H9 (cell line): Measurements from ENCODE around the gene C19orf47. TPM values are rescaled to one million over a fixed set of nuclear protein-coding genes. Genes with fewer than 3 reads are reported as not detected.

Experiments used
- DNase-seq: peaks from one replicate; pipeline ENCODE4 v3.0.0-alpha.2; 2017
- H2AFZ ChIP-seq: one replicate; pipeline ENCODE4 v1.6.1; 2013; ENCODE audit warnings: mild to moderate bottlenecking, low read length, control low read depth, moderate library complexity
- H2AK5ac ChIP-seq: 2 replicates; pipeline ENCODE4 v1.6.1; 2013; ENCODE audit warnings: low read length, control low read depth, mixed read lengths; ENCODE audit not compliant: insufficient read length
- H2BK120ac ChIP-seq: one replicate; pipeline ENCODE4 v1.6.1; 2013; ENCODE audit warnings: low read depth, mild to moderate bottlenecking, low read length, control low read depth, inconsistent platforms; ENCODE audit not compliant: poor library complexity, severe bottlenecking
- H2BK12ac ChIP-seq: 2 replicates; pipeline ENCODE4 v1.6.1; 2013; ENCODE audit warnings: low read length, control low read depth, mixed read lengths, low read depth; ENCODE audit not compliant: insufficient read length
- H2BK15ac ChIP-seq: 2 replicates; pipeline ENCODE4 v1.6.1; 2013; ENCODE audit warnings: low read depth, low read length, control low read depth
- H2BK20ac ChIP-seq: one replicate; pipeline ENCODE4 v1.6.1; 2013; ENCODE audit warnings: low read depth, mild to moderate bottlenecking, low read length, control low read depth, inconsistent platforms; ENCODE audit not compliant: poor library complexity, severe bottlenecking
- H2BK5ac ChIP-seq: 2 replicates; pipeline ENCODE4 v1.6.1; 2013; ENCODE audit warnings: low read length, control low read depth, mixed read lengths; ENCODE audit not compliant: insufficient read length
- H3K14ac ChIP-seq: 2 replicates; pipeline ENCODE4 v1.6.1; 2013; ENCODE audit warnings: low read length, control low read depth; ENCODE audit not compliant: insufficient read depth
- H3K18ac ChIP-seq: 2 replicates; pipeline ENCODE4 v1.6.1; 2013; ENCODE audit warnings: low read depth, mild to moderate bottlenecking, mixed read lengths, low read length, control low read depth; ENCODE audit not compliant: insufficient read length
- H3K23ac ChIP-seq: 2 replicates; pipeline ENCODE4 v1.6.1; 2013; ENCODE audit warnings: low read length, control low read depth, mixed read lengths, low read depth; ENCODE audit not compliant: insufficient read length
- H3K23me2 ChIP-seq: 2 replicates; pipeline ENCODE4 v1.6.1; 2013; ENCODE audit warnings: low read depth, mild to moderate bottlenecking, mixed read lengths, low read length, control low read depth; ENCODE audit not compliant: insufficient read length, poor library complexity, severe bottlenecking
- H3K27ac ChIP-seq: 2 replicates; pipeline ENCODE4 v1.5.1; 2013; ENCODE audit warnings: low read length, control low read depth, mixed read lengths, low read depth; ENCODE audit not compliant: insufficient read length
- H3K27me3 ChIP-seq: 2 replicates; pipeline ENCODE4 v1.6.1; 2013; ENCODE audit warnings: low read length, control low read depth, inconsistent platforms; ENCODE audit not compliant: insufficient read depth
- H3K4ac ChIP-seq: 2 replicates; pipeline ENCODE4 v1.6.1; 2013; ENCODE audit warnings: low read depth, mild to moderate bottlenecking, control low read depth, inconsistent platforms, low read length, moderate library complexity
- H3K4me1 ChIP-seq: 2 replicates; pipeline ENCODE4 v1.6.1; 2013; ENCODE audit warnings: low read length, control low read depth, inconsistent platforms; ENCODE audit not compliant: insufficient read depth
- H3K4me2 ChIP-seq: 2 replicates; pipeline ENCODE4 v1.6.1; 2013; ENCODE audit warnings: low read length, control low read depth, mixed read lengths; ENCODE audit not compliant: insufficient read length, insufficient read depth
- H3K56ac ChIP-seq: 2 replicates; pipeline ENCODE4 v1.6.1; 2013; ENCODE audit warnings: low read depth, mild to moderate bottlenecking, mixed read lengths, low read length, control low read depth; ENCODE audit not compliant: insufficient read length
- H3K79me1 ChIP-seq: 2 replicates; pipeline ENCODE4 v1.6.1; 2013; ENCODE audit warnings: low read depth, mild to moderate bottlenecking, moderate library complexity, low read length, control low read depth, inconsistent platforms; ENCODE audit not compliant: insufficient read depth, poor library complexity, severe bottlenecking
- H3K79me2 ChIP-seq: 2 replicates; pipeline ENCODE4 v1.6.1; 2013; ENCODE audit warnings: low read length, control low read depth, inconsistent platforms; ENCODE audit not compliant: insufficient read depth
- H3K9ac ChIP-seq: 2 replicates; pipeline ENCODE4 v1.6.1; 2013; ENCODE audit warnings: low read length, control low read depth, mixed read lengths; ENCODE audit not compliant: insufficient read length; ENCODE audit errors: extremely low read depth
- H3K9me3 ChIP-seq: one replicate; pipeline ENCODE4 v1.6.1; 2013; ENCODE audit warnings: low read depth, low read length, inconsistent platforms; ENCODE audit not compliant: control insufficient read depth
- H3T11ph ChIP-seq: one replicate; pipeline ENCODE4 v1.6.1; 2013; ENCODE audit warnings: mild to moderate bottlenecking, low read length, control low read depth, inconsistent platforms
- H4K20me1 ChIP-seq: one replicate; pipeline ENCODE4 v1.6.1; 2013; ENCODE audit not compliant: control insufficient read depth, insufficient read length, insufficient read depth
- H4K5ac ChIP-seq: 2 replicates; pipeline ENCODE4 v1.6.1; 2013; ENCODE audit warnings: low read depth, mild to moderate bottlenecking, mixed read lengths, low read length, control low read depth; ENCODE audit not compliant: insufficient read length
- H4K8ac ChIP-seq: replicated peaks from 2 replicates; pipeline ENCODE4 v1.6.1; 2013; ENCODE audit warnings: low read length, control low read depth, mixed read lengths, low read depth; ENCODE audit not compliant: insufficient read length
- H4K91ac ChIP-seq: 2 replicates; pipeline ENCODE4 v1.6.1; 2013; ENCODE audit warnings: low read depth, mild to moderate bottlenecking, moderate library complexity, mixed read lengths, low read length, control low read depth; ENCODE audit not compliant: insufficient read length
- H3K27ac Mint-ChIP-seq, 3 experiments: 2 replicates in 2 of 3; 3 replicates in 1 of 3; pipeline ENCODE4 v1.8.0; 2020 to 2021; ENCODE audit warnings: mixed read lengths in 3 of 3, mild to moderate bottlenecking in 1 of 3, moderate library complexity in 1 of 3
- H3K27me3 Mint-ChIP-seq: 2 replicates; pipeline ENCODE4 v1.8.0; 2021; ENCODE audit warnings: low read depth, mild to moderate bottlenecking, moderate library complexity, mixed read lengths
- H3K36me3 Mint-ChIP-seq, 3 experiments: 2 replicates in 2 of 3; 3 replicates in 1 of 3; pipeline ENCODE4 v1.8.0; 2020 to 2021; ENCODE audit warnings: low read depth in 3 of 3, mixed read lengths in 3 of 3; ENCODE audit not compliant: insufficient read depth in 1 of 3
- H3K4me1 Mint-ChIP-seq, 2 experiments: 2 replicates each; pipeline ENCODE4 v1.8.0; 2020; ENCODE audit warnings: mixed read lengths in 2 of 2
- H3K4me3 Mint-ChIP-seq, 2 experiments: 2 replicates in 1 of 2; 3 replicates in 1 of 2; pipeline ENCODE4 v1.8.0; 2020 to 2021; ENCODE audit warnings: mild to moderate bottlenecking in 2 of 2, mixed read lengths in 2 of 2, moderate library complexity in 1 of 2
- H3K9me3 Mint-ChIP-seq, 2 experiments: 2 replicates in 1 of 2; 3 replicates in 1 of 2; pipeline ENCODE4 v1.8.0; 2020; ENCODE audit warnings: mild to moderate bottlenecking in 2 of 2, mixed read lengths in 2 of 2, moderate library complexity in 1 of 2
- WGBS: extraction: QIAGEN DNeasy Blood & Tissue Kit; methylation state at CpG from one replicate; pipeline ENCODE4 v1.1.7; 2013; ENCODE audit warnings: missing lambda C conversion rate, low lambda C conversion rate, mixed read lengths; ENCODE audit not compliant: insufficient read length; ENCODE audit errors: extremely low coverage; 5-methylcytosine and 5-hydroxymethylcytosine counted together
- total RNA-seq: library from RNA; stranded (reverse); gene quantifications from 2 replicates; pipeline ENCODE4 v1.2.1, GENCODE V29; 2021
- TF ChIP-seq, protein P1 (sequence below): fragments of 200-600 bp; sonication (generic); conservative IDR thresholded peaks from 3 replicates; pipeline ENCODE4 v1.8.0; 2021; ENCODE audit warnings: antibody characterized with exemption, mild to moderate bottlenecking

Gene C19orf47
- total RNA-seq, 1 experiment from 2014 or later: 19.4 TPM

DNA sequence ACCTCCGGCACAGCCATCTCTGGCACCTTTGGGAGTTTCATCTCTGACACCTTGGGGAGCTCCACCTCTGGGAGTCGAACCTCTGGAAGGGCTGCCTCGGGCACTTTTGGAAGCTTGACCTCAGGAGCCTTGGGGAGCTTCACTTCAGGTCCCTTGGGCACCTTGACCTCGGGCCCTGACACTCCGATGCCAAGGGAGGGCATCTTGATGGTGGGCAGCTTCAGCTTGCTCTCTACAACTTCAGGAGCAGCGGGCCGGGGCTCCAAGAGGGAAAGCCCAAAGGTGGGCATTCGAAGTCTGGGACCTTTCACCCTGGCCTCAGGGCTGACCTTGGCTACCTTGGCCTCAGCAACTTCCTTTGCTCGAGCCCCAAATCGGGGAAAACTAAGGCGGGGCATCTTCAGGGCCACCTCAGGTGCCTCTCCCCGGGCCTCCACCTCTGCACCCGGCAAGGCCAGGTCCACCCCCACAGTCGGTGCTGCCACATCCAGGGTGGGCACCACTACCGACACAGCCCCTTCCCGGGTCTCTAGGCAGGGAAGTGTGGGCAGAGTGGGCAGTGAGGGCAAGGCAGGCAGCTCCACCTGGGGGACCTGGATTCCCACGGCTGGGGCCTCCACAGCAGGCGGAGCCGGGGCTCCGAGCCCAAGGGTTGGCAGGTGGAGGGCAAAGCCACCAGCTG, 48.8 kb upstream of the C19orf47 start:
- no peak overlapping the region for H3K4me3 Mint-ChIP-seq
- Histone ChIP-seq H3K27ac (no peak overlapping the region), H3K9ac (no peak overlapping the region), H3K4me2 (no peak overlapping the region), H3K23ac (no peak overlapping the region), H3K23me2 (peaks cover 7% of the 10 kb centered on the region), H2BK15ac (no peak overlapping the region), H2BK120ac (no peak overlapping the region), H2BK5ac (no peak overlapping the region), H3K18ac (no peak overlapping the region), H2AK5ac (no peak overlapping the region), H3K9me3 (no peaks in the 10 kb centered on the region), H3K4me1 (no peaks in the 10 kb centered on the region), H4K5ac (no peak overlapping the region), H4K20me1 (no peaks in the 10 kb centered on the region), H4K91ac (no peak overlapping the region), H2AFZ (no peak overlapping the region), H3K14ac (no peak overlapping the region), H2BK12ac (no peak overlapping the region), H3K56ac (no peak overlapping the region), H4K8ac (no peak overlapping the region), H3T11ph (no peak overlapping the region), H2BK20ac (no peak overlapping the region), H3K4ac (no peak overlapping the region), H3K79me2 (no peaks in the 10 kb centered on the region), H3K79me1 (no peaks in the 10 kb centered on the region), H3K27me3 (no peaks in the 10 kb centered on the region; the same call in 1 of the 2 replicates)
- H3K4me1 Mint-ChIP-seq: peaks cover 11 to 18% of the 10 kb centered on the region in 2 experiments
- H3K27me3 Mint-ChIP-seq: peaks cover 19% of the 10 kb centered on the region
- no peaks in the 10 kb centered on the region; a peak in 1 of 7 replicates for H3K36me3 Mint-ChIP-seq
- H3K9me3 Mint-ChIP-seq: no peaks in the 10 kb centered on the region
- DNase-seq: no peak
- TF ChIP-seq, protein P1, sequence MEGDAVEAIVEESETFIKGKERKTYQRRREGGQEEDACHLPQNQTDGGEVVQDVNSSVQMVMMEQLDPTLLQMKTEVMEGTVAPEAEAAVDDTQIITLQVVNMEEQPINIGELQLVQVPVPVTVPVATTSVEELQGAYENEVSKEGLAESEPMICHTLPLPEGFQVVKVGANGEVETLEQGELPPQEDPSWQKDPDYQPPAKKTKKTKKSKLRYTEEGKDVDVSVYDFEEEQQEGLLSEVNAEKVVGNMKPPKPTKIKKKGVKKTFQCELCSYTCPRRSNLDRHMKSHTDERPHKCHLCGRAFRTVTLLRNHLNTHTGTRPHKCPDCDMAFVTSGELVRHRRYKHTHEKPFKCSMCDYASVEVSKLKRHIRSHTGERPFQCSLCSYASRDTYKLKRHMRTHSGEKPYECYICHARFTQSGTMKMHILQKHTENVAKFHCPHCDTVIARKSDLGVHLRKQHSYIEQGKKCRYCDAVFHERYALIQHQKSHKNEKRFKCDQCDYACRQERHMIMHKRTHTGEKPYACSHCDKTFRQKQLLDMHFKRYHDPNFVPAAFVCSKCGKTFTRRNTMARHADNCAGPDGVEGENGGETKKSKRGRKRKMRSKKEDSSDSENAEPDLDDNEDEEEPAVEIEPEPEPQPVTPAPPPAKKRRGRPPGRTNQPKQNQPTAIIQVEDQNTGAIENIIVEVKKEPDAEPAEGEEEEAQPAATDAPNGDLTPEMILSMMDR: no peak
- WGBS: no CpG with 5 or more reads among the region's 20 CpGs
- no peak overlapping the region for H3K27ac Mint-ChIP-seq
